CD4-positive, alpha-beta memory T cell (primary cell): ENCODE measurements around the gene SULT1A3. TPM values are rescaled to one million over a fixed set of nuclear protein-coding genes. Genes with fewer than 3 reads are reported as not detected.
"Not testable (repeated sequence)": the region's sequence is repeated elsewhere in the genome, so short reads cannot be mapped to it uniquely, and the experiment has no call there.

Source experiments
- CTCF ChIA-PET: fragments of 350-600 bp; sonication (Branson Sonifier 250); formaldehyde crosslinking; loops from one replicate; lab custom pipeline; 2021; ENCODE audit warnings: inconsistent platforms; ENCODE audit not compliant: partially characterized antibody; lab: Charles Lee
- POLR2A ChIA-PET: fragments of 350-600 bp; sonication (Branson Sonifier 250); formaldehyde crosslinking; loops from one replicate; lab custom pipeline; 2021; ENCODE audit not compliant: partially characterized antibody; lab: Charles Lee
- DNase-seq, 5 donors: peaks; one replicate each; pipeline versions ENCODE4 v3.0.0 to v3.0.0-alpha.2; 2020 to 2022; ENCODE audit warnings: mixed read lengths in 1 of 5
- H3K27ac ChIP-seq: one replicate; pipeline ENCODE4 v1.7.0; 2013; ENCODE audit warnings: low read depth, low read length
- H3K27me3 ChIP-seq: 2 replicates; pipeline ENCODE4 v1.7.0; 2013; ENCODE audit warnings: mild to moderate bottlenecking, low read length, moderate library complexity; ENCODE audit not compliant: insufficient read depth
- H3K36me3 ChIP-seq: 2 replicates; pipeline ENCODE4 v1.7.0; 2013; ENCODE audit warnings: mild to moderate bottlenecking, low read length, moderate library complexity; ENCODE audit not compliant: insufficient read depth
- H3K4me1 ChIP-seq: 2 replicates; pipeline ENCODE4 v1.7.0; 2013; ENCODE audit warnings: mild to moderate bottlenecking, low read length, moderate library complexity; ENCODE audit not compliant: insufficient read depth
- H3K4me3 ChIP-seq, 2 donors: one replicate each; pipeline ENCODE4 v1.7.0; 2013; ENCODE audit warnings: low read length in 2 of 2, mild to moderate bottlenecking in 1 of 2
- H3K9me3 ChIP-seq, 2 donors: one replicate each; pipeline ENCODE4 v1.7.0; 2013; ENCODE audit warnings: low read length in 2 of 2, control low read depth in 1 of 2; ENCODE audit not compliant: control insufficient read depth in 1 of 2
- H3K27ac Mint-ChIP-seq, 7 donors: one replicate each; pipeline ENCODE4 v1.8.0; 2020 to 2021; ENCODE audit warnings: mixed read lengths in 7 of 7, mild to moderate bottlenecking in 6 of 7, inconsistent platforms in 3 of 7, moderate library complexity in 3 of 7
- H3K27me3 Mint-ChIP-seq, 2 donors: one replicate each; pipeline ENCODE4 v1.8.0; 2020 to 2021; ENCODE audit warnings: mixed read lengths in 2 of 2
- H3K36me3 Mint-ChIP-seq, 2 donors: one replicate each; pipeline ENCODE4 v1.8.0; 2020 to 2021; ENCODE audit warnings: mixed read lengths in 2 of 2, inconsistent platforms in 1 of 2, mild to moderate bottlenecking in 1 of 2
- H3K4me1 Mint-ChIP-seq, 4 donors: one replicate each; pipeline ENCODE4 v1.8.0; 2020 to 2021; ENCODE audit warnings: mixed read lengths in 4 of 4, mild to moderate bottlenecking in 1 of 4
- H3K4me3 Mint-ChIP-seq, 8 donors: one replicate each; pipeline ENCODE4 v1.8.0; 2020 to 2021; ENCODE audit warnings: mixed read lengths in 8 of 8, mild to moderate bottlenecking in 7 of 8, moderate library complexity in 6 of 8, inconsistent platforms in 3 of 8
- H3K9me3 Mint-ChIP-seq, 8 donors: one replicate each; pipeline ENCODE4 v1.8.0; 2020 to 2021; ENCODE audit warnings: mixed read lengths in 8 of 8, mild to moderate bottlenecking in 5 of 8, inconsistent platforms in 3 of 8, moderate library complexity in 1 of 8
- intact Hi-C: fragments of 100-400 bp; cut with micrococcal nuclease; formaldehyde crosslinking; loops from one replicate; pipeline ENCODE4 v1.15.1; 2023
- polyA plus RNA-seq, 2 donors: library from polyadenylated mRNA; unstranded; fragments of 300-500 nt; fragmentation: Illumina TruSeq; gene quantifications; one replicate each; pipeline ENCODE4 v1.2.3, GENCODE V29; 2021
- total RNA-seq, 2 experiments: library from RNA; stranded (reverse); gene quantifications; one replicate each; pipeline ENCODE4 v1.2.3, GENCODE V29; 2021

The SULT1A3 gene
- total RNA-seq (10 to 100 TPM; 42.5 to 46.2 TPM), polyA plus RNA-seq (1 to 10 TPM; 1.2 to 3.9 TPM)

DNA sequence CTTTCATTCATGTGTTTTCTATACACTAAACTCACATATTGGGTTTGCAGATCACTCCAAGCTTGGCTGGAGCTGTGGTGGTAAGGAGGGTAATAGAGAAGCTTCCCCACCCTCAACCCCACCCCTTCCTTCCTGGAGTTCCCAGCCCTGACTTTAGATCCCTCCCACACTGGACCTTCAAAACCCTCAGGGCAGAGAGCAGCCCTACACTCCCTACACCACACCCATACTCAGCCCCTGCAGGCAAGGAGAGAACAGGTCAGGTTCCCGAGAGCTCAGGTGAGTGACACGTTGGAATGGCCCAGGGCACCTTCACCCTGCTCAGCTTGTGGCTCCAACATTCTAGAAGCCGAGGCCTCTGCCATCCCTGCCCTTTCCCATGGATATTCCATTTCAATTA, at the start of gene SULT1A3:
TSS of gene SULT1A3 (plus strand) at position 207 of the 400 bp plus-strand sequence. CDS start 1,474 bp downstream, outside the sequence.
- H3K27me3 Mint-ChIP-seq, intact Hi-C loops: not testable (repeated sequence)

DNA sequence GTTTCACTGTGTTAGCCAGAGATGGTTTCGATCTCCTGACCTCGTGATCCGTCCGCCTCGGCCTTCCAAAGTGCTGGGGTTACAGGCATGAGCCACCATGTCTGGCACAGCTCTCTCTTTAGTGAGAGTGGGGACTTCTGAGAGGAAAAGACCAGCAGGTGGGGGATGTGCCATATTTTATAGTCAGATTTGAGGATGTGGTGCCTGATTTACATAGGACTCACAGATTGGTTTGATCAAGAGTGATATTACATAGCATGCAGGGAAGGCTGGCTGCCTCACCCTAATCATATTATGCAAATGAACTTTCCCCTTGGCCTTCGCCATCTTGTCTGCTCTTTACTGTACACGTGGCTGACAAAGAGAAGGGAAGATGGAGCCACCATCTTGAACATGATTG, 48.0 kb upstream of the SULT1A3 start:
- ChIA-PET CTCF (interaction anchor here (0.6 to 1.0 kb wide), 4 partner anchors 129 to 258 kb away, joined by 3 read pairs; no protein-coding TSS in a partner anchor), POLR2A (no interaction called here)
- Histone ChIP-seq H3K9me3 (peaks cover 0 to 6% of the 10 kb centered on the region in 2 donors), H3K36me3 (no peaks in the 10 kb centered on the region), H3K4me1 (no peaks in the 10 kb centered on the region), H3K4me3 (no peak overlapping the region), H3K27ac (no peak overlapping the region), H3K27me3 (no peaks in the 10 kb centered on the region)
- no peak overlapping the region for H3K27ac Mint-ChIP-seq
- H3K36me3 Mint-ChIP-seq, result no peaks in the 10 kb centered on the region
- intact Hi-C loops, result no loop called here
- H3K4me3 Mint-ChIP-seq, result no peak overlapping the region
- peaks cover 0 to 21% (median 9%) of the 10 kb centered on the region in 8 donors for H3K9me3 Mint-ChIP-seq
- H3K27me3 Mint-ChIP-seq, result no peaks in the 10 kb centered on the region
- DNase-seq, result no peak
- no peaks in the 10 kb centered on the region for H3K4me1 Mint-ChIP-seq

More for the DNA sequence above, at the start of gene SULT1A3:
- H3K4me1 Mint-ChIP-seq, H3K27me3 ChIP-seq, H3K4me3 ChIP-seq, H3K9me3 Mint-ChIP-seq, CTCF ChIA-PET, H3K9me3 ChIP-seq, H3K4me3 Mint-ChIP-seq, H3K36me3 ChIP-seq, H3K27ac Mint-ChIP-seq, H3K27ac ChIP-seq, DNase-seq, H3K4me1 ChIP-seq, POLR2A ChIA-PET, H3K36me3 Mint-ChIP-seq: not testable (repeated sequence)

DNA sequence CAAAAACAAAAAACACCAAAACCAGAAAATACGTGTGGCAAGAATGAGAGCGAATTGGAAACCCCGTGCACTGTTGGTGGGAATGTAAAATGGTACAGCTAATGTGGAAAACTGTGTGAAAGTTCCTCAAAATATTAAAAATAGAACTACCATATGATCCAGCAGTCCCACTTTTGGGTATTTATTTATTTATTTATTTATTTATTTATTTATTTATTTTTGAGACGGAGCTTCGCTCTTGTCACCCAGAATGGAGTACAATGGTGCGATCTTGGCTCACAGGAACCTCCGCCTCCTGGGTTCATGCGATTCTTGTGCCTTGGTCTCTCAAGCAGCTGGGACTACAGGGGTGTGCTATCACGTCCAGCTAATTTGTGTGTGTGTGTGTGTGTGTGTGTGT, 46.5 kb upstream of the SULT1A3 start:
- Histone ChIP-seq H3K27ac (no peak overlapping the region), H3K27me3 (no peaks in the 10 kb centered on the region), H3K9me3 (peaks cover 0 to 6% of the 10 kb centered on the region in 2 donors), H3K4me3 (no peak overlapping the region), H3K36me3 (no peaks in the 10 kb centered on the region), H3K4me1 (no peaks in the 10 kb centered on the region)
- DNase-seq, result no peak
- Mint-ChIP-seq H3K27me3 (no peaks in the 10 kb centered on the region), H3K9me3 (peaks cover 0 to 21% (median 9%) of the 10 kb centered on the region in 8 donors), H3K27ac (no peak overlapping the region), H3K4me3 (no peak overlapping the region), H3K4me1 (no peaks in the 10 kb centered on the region), H3K36me3 (no peaks in the 10 kb centered on the region)
- CTCF ChIA-PET, result no interaction called here
- intact Hi-C loops, result no loop called here
- POLR2A ChIA-PET, result interaction anchor here (1.4 kb wide), 1 partner anchor 31 kb away, joined by 4 read pairs; the partner anchor contains the start of gene CORO1A

DNA sequence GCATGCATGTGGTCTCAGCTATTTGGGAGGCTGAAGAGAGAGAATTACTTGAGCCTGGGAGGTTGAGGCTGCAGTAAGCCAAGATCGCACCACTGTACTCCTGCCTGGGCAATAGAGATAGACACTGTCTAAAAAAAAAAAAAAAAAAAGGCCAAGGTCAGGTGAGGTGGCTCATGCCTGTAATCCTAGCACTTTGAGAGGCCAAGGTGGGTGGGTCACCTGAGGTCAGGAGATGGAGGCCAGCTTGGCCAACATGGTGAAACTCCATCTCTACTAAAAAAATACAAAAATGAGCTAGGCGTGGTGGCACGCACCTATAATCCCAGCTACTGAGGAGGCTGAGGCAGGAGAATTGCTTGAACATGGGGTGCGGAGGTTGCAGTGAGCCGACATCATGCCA, 43.9 kb upstream of the SULT1A3 start:
- POLR2A ChIA-PET, result no interaction called here
- no peaks in the 10 kb centered on the region for H3K36me3 Mint-ChIP-seq
- intact Hi-C loops, result no loop called here

DNA sequence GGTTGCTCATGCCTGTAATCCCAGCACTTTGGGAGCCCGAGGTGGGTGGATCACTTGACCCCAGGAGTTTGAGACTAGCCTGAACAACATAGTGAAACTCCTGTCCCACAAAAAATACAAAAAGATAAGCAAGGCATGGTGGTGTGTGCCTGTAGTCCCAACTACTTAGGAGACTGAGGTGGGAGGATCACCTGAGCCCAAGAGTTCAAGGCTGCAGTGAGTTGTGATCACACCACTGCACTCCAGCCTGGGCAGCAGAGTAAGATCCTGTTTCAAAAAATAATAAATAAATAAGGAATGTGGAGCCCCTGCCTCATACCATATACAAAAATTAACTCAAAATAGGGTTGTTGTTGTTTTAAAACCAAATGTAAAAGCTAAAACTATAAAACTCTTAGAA, 41.8 kb upstream of the SULT1A3 start:
- no peak for DNase-seq
- H3K9me3 Mint-ChIP-seq, result no peaks in the 10 kb centered on the region
- H3K4me3 Mint-ChIP-seq, result no peak overlapping the region
- no peaks in the 10 kb centered on the region for H3K36me3 Mint-ChIP-seq
- Histone ChIP-seq H3K4me1 (no peaks in the 10 kb centered on the region), H3K36me3 (no peaks in the 10 kb centered on the region), H3K4me3 (no peak overlapping the region), H3K27me3 (no peaks in the 10 kb centered on the region), H3K9me3 (no peaks in the 10 kb centered on the region), H3K27ac (no peak overlapping the region)
- POLR2A ChIA-PET, result interaction anchor here (0.6 to 1.1 kb wide), 3 partner anchors 26 to 34 kb away, joined by 3 to 5 read pairs (median 4); partner anchors contain the start of genes CORO1A and MAPK3
- intact Hi-C loops, result no loop called here
- H3K4me1 Mint-ChIP-seq, result peaks cover under 1 to 7% (median under 1%) of the 10 kb centered on the region in 4 donors
- no peak overlapping the region for H3K27ac Mint-ChIP-seq
- no peaks in the 10 kb centered on the region for H3K27me3 Mint-ChIP-seq
- CTCF ChIA-PET, result interaction anchor here (1.0 kb wide), 1 partner anchor 26 kb away, joined by 3 read pairs; the partner anchor contains the start of gene CORO1A

More for the DNA sequence above, 43.9 kb upstream of the SULT1A3 start:
- H3K27me3 Mint-ChIP-seq, result no peaks in the 10 kb centered on the region
- no peak for DNase-seq
- no peak overlapping the region for H3K27ac ChIP-seq
- H3K4me1 ChIP-seq, result no peaks in the 10 kb centered on the region
- H3K36me3 ChIP-seq, result no peaks in the 10 kb centered on the region
- H3K4me1 Mint-ChIP-seq, result no peaks in the 10 kb centered on the region
- no peaks in the 10 kb centered on the region for H3K27me3 ChIP-seq
- peaks cover 0 to 6% (median under 1%) of the 10 kb centered on the region in 8 donors for H3K9me3 Mint-ChIP-seq
- no peak overlapping the region for H3K27ac Mint-ChIP-seq
- no peak overlapping the region for H3K4me3 ChIP-seq
- CTCF ChIA-PET, result interaction anchor here (1.8 kb wide), 1 partner anchor 12 kb away, joined by 4 read pairs; no protein-coding TSS in a partner anchor
- H3K9me3 ChIP-seq, result no peaks in the 10 kb centered on the region
- H3K4me3 Mint-ChIP-seq, result no peak overlapping the region

DNA sequence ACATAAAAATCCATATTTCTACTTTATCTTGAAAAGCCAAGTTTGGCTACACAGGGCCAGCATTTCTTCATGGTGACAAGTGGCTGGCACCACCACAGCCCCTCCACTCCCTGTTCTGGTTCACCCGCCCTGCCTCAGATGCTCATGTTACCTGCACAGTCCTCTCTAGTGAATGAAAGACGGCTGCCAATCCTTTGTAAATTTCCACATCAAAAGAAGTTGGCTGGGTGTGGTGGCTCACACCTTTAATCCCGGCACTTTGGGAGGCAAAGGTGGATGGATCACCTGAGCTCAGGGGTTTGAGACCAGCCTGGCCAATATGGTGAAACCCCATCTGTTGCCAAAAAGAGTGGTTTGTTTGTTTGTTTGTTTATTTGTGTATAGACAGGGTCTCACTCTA, 35.5 kb upstream of the SULT1A3 start:
- H3K36me3 ChIP-seq, result no peaks in the 10 kb centered on the region
- H3K36me3 Mint-ChIP-seq, result no peaks in the 10 kb centered on the region
- H3K27me3 Mint-ChIP-seq, result no peaks in the 10 kb centered on the region
- H3K27me3 ChIP-seq, result no peaks in the 10 kb centered on the region
- DNase-seq, result no peak
- no peak overlapping the region for H3K27ac ChIP-seq
- H3K4me1 ChIP-seq, result peaks cover 11% of the 10 kb centered on the region
- POLR2A ChIA-PET, result interaction anchor here (0.6 to 0.7 kb wide), 2 partner anchors 23 to 1653 kb away, joined by 3 to 4 read pairs; no protein-coding TSS in a partner anchor
- H3K4me3 ChIP-seq, result no peak overlapping the region
- H3K4me1 Mint-ChIP-seq, result peaks cover 20 to 39% (median 29%) of the 10 kb centered on the region in 4 donors
- H3K9me3 Mint-ChIP-seq, result no peaks in the 10 kb centered on the region
- peak overlapping the region in 1 of 8 donors; percentile 10 for H3K4me3 Mint-ChIP-seq
- CTCF ChIA-PET, result interaction anchor here (0.6 kb wide), 1 partner anchor 13 kb away, joined by 4 read pairs; no protein-coding TSS in a partner anchor
- no peaks in the 10 kb centered on the region for H3K9me3 ChIP-seq
- intact Hi-C loops, result no loop called here
- peak overlapping the region in 2 of 7 donors; percentile 11 to 66 for H3K27ac Mint-ChIP-seq

DNA sequence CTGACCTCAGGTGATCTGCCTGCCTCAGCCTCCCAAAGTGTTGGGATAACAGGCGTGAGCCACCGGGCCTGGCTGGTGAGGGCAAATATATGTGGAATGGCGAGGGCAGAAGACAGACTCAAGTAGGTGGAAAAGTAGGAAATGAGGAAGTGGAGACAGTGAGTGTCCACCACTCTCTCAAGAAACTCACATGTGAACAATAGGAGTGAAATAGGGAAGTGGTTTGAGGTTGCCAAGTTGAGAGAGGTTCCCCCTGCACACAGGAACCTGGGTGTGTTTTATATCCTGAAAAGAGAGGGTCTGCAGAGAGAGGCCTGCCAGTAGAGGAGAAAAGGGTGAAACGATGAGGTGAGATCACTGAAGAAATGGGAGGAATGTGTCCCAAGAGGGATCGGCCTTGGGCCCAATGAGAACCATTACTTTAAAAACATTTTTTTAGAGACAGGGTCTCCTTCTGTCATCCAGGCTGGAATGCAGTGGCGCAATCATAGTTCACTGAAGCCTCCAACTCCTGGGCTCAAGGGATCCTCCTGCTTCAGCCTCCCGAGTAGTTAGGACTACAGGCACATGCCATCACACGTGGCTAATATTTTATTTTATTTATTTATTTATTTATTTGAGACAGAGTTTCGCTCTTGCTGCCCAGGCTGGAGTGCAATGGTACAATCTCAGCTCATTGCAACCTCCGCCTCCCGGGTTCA, 32.7 kb upstream of the SULT1A3 start:
- Histone ChIP-seq H3K27me3 (no peaks in the 10 kb centered on the region), H3K36me3 (no peaks in the 10 kb centered on the region), H3K27ac (no peak overlapping the region), H3K9me3 (no peaks in the 10 kb centered on the region), H3K4me3 (no peak overlapping the region), H3K4me1 (peaks cover 11% of the 10 kb centered on the region)
- peak overlapping the region in 4 of 7 donors; percentile 60 to 87 (median 76) for H3K27ac Mint-ChIP-seq
- H3K4me1 Mint-ChIP-seq, result peaks cover 20 to 39% (median 29%) of the 10 kb centered on the region in 4 donors
- POLR2A ChIA-PET, result no interaction called here
- no peaks in the 10 kb centered on the region for H3K27me3 Mint-ChIP-seq
- DNase-seq, result peak in 1 of 5 donors; percentile 20
- intact Hi-C loops, result no loop called here
- no peaks in the 10 kb centered on the region for H3K9me3 Mint-ChIP-seq
- H3K36me3 Mint-ChIP-seq, result no peaks in the 10 kb centered on the region
- CTCF ChIA-PET, result no interaction called here
- peak overlapping the region in 7 of 8 donors; percentile 25 to 85 (median 49) for H3K4me3 Mint-ChIP-seq
